Endothelial cell of umbilical vein (primary cell): ENCODE data around the gene ARHGEF39. TPM values are rescaled to one million over a fixed set of nuclear protein-coding genes. Genes with fewer than 3 reads are reported as not detected.

Source experiments
- BruUV-seq: library from RNA; stranded (reverse); fragments of 400-500 nt; replicated peaks from 2 replicates; lab custom pipeline; 2021; lab: Mats Ljungman, UMichigan
- CTCF ChIA-PET: fragments of 300-600, 350-600 bp; sonication (Branson Sonifier 250); formaldehyde crosslinking; loops from one replicate; lab custom pipeline; 2021; ENCODE audit warnings: antibody characterized with exemption, inconsistent platforms; lab: Charles Lee
- POLR2A ChIA-PET: fragments of 300-600, 350-600 bp; sonication (Branson Sonifier 250); formaldehyde crosslinking; loops from one replicate; lab custom pipeline; 2021; ENCODE audit warnings: antibody characterized with exemption, inconsistent platforms; lab: Charles Lee
- DNase-seq: peaks from one replicate; pipeline ENCODE4 v3.0.0-alpha.2; 2011; ENCODE audit warnings: low read depth, low spot score
- FAIRE-seq: peaks from 2 replicates; lab custom pipeline; 2011; peaks lifted over from hg19 to GRCh38; lab: Jason Lieb, UNC
- H2AFZ ChIP-seq: 2 replicates; pipeline ENCODE4 v1.6.0; 2012; ENCODE audit warnings: low read depth, low read length, control low read depth, inconsistent platforms
- H3K27ac ChIP-seq: 2 replicates; pipeline ENCODE4 v1.5.1; 2011; ENCODE audit warnings: low read depth, mild to moderate bottlenecking, control low read depth, low read length, moderate library complexity; ENCODE audit not compliant: insufficient read depth
- H3K27me3 ChIP-seq, 2 experiments: 2 replicates each; pipeline versions ENCODE4 v1.6.0 to v1.6.1; 2011; ENCODE audit warnings: low read length in 2 of 2, mixed read lengths in 1 of 2; ENCODE audit not compliant: control insufficient read depth in 2 of 2, insufficient read depth in 2 of 2
- H3K36me3 ChIP-seq, 2 experiments: 2 replicates in 1 of 2; 3 replicates in 1 of 2; pipeline ENCODE4 v1.5.1; 2011; ENCODE audit warnings: low read length in 2 of 2, mild to moderate bottlenecking in 1 of 2, moderate library complexity in 1 of 2; ENCODE audit not compliant: control insufficient read depth in 2 of 2, insufficient read depth in 2 of 2; ENCODE audit errors: extremely low read depth in 1 of 2
- H3K4me1 ChIP-seq: 3 replicates; pipeline ENCODE4 v1.5.1; 2011; ENCODE audit warnings: mild to moderate bottlenecking, low read length; ENCODE audit not compliant: control insufficient read depth, insufficient read depth; ENCODE audit errors: extremely low read depth
- H3K4me2 ChIP-seq: 2 replicates; pipeline ENCODE4 v1.6.1; 2011; ENCODE audit warnings: low read length, control low read depth, mixed read lengths; ENCODE audit not compliant: insufficient read depth
- H3K4me3 ChIP-seq, 3 experiments: fragments of 200-600 bp in 1 of 3; sonication (generic), shearing (Covaris generic) in 1 of 3; replicated peaks in 1 of 3; 2 replicates each; pipeline ENCODE4 v1.5.1; 2011 to 2016; ENCODE audit warnings: control low read depth in 3 of 3, low read length in 3 of 3, mild to moderate bottlenecking in 2 of 3, inconsistent platforms in 1 of 3, low read depth in 1 of 3, moderate library complexity in 1 of 3; ENCODE audit not compliant: insufficient read depth in 1 of 3
- H3K79me2 ChIP-seq: 2 replicates; pipeline ENCODE4 v1.6.0; 2012; ENCODE audit warnings: low read length, inconsistent platforms; ENCODE audit not compliant: control insufficient read depth, insufficient read depth
- H3K9ac ChIP-seq: replicated peaks from 2 replicates; pipeline ENCODE3; 2011; ENCODE audit warnings: low read length, control low read depth; ENCODE audit not compliant: insufficient read depth; ENCODE audit errors: extremely low read depth
- H3K9me1 ChIP-seq: replicated peaks from 3 replicates; pipeline ENCODE4 v1.6.0; 2011; ENCODE audit warnings: mild to moderate bottlenecking, low read length; ENCODE audit not compliant: control insufficient read depth, insufficient read depth; ENCODE audit errors: extremely low read depth
- H3K9me3 ChIP-seq: replicated peaks from 2 replicates; pipeline ENCODE4 v1.5.1; 2012; ENCODE audit warnings: low read length, inconsistent platforms; ENCODE audit not compliant: control insufficient read depth, insufficient read depth
- H4K20me1 ChIP-seq: replicated peaks from 2 replicates; pipeline ENCODE3; 2011; ENCODE audit warnings: mild to moderate bottlenecking, low read length; ENCODE audit not compliant: control insufficient read depth, insufficient read depth; ENCODE audit errors: extremely low read depth
- GATA2 ChIP-seq: IDR thresholded peaks from 2 replicates; pipeline ENCODE4 v1.7.0; 2011; ENCODE audit warnings: low read depth, mild to moderate bottlenecking, moderate library complexity, mixed read lengths, low read length; ENCODE audit not compliant: insufficient read length, insufficient read depth
- POLR2A ChIP-seq: IDR thresholded peaks from 2 replicates; pipeline ENCODE4 v1.6.1; 2012; ENCODE audit warnings: low read depth, mild to moderate bottlenecking, control low read depth, low read length
- POLR2AphosphoS5 ChIP-seq: IDR thresholded peaks from 2 replicates; pipeline ENCODE4 v1.6.1; 2012; ENCODE audit warnings: low read depth, mild to moderate bottlenecking, control low read depth, low read length, moderate library complexity; ENCODE audit not compliant: insufficient read depth
- dilution Hi-C: fragments of 300-500 bp; cut with MboI; formaldehyde crosslinking; loops from one replicate; pipeline ENCODE4 v1.15.0; 2019; ENCODE audit warnings: low sequenced_read_pairs; ENCODE audit not compliant: extremely low pct_ligation_motif_present
- intact Hi-C: fragments of 100-400 bp; cut with micrococcal nuclease; formaldehyde crosslinking; loops from one replicate; pipeline ENCODE4 v1.10.0; 2022
- polyA plus RNA-seq, 4 experiments: library from polyadenylated mRNA; depleted of rRNA in 3 of 4; stranded (reverse) in 3 of 4; unstranded in 1 of 4; fragments of >200 nt; gene quantifications; 2 replicates each; pipeline versions ENCODE4 v1.2.1 to v1.2.3, GENCODE V29; 2011 to 2012; ENCODE audit warnings: missing spikeins in 1 of 4
- total RNA-seq: library from RNA; stranded (reverse); gene quantifications from 2 replicates; pipeline ENCODE4 v1.2.3, GENCODE V29; 2021

The ARHGEF39 gene
- total and polyA plus RNA-seq, 2 donors (not counting 3 experiments of a cell fraction or from before 2014, with no cell fraction given), result 4.7 to 6.5 TPM

- CTCF ChIA-PET, result interaction anchor here (1.1 to 13.5 kb wide), 7 partner anchors 10 to 86 kb away, joined by 3 to 227 read pairs (median 6); partner anchors contain the start of genes ARHGEF39, CCDC107 and RMRP
- FAIRE-seq, result peak; percentile 83
- Histone ChIP-seq H4K20me1 (no peaks in the 10 kb centered on the region), H3K27me3 (no peaks in the 10 kb centered on the region), H3K4me3 (peak within 1 kb of the TSS; percentile 66 to 82 (median 70)), H3K9me1 (no peaks in the 10 kb centered on the region), H3K27ac (peak within 1 kb of the TSS; percentile 50), H3K36me3 (peaks cover 7 to 11% of the 10 kb centered on the region in 2 experiments), H3K9ac (peak within 1 kb of the TSS; percentile 68), H3K4me1 (peaks cover 28% of the 10 kb centered on the region), H3K79me2 (peaks cover 36% of the 10 kb centered on the region), H3K9me3 (no peaks in the 10 kb centered on the region), H2AFZ (peak within 1 kb of the TSS; percentile 84), H3K4me2 (peak within 1 kb of the TSS; percentile 84)
- intact Hi-C loops, result loop anchor here (1.0 to 2.0 kb wide), 3 partner anchors 31 to 85 kb away; partner anchors contain the start of genes CCDC107, CREB3, RMRP and TESK1
- dilution Hi-C loops, result no loop called here
- TF ChIP-seq POLR2A, result peak; percentile 98
- TF ChIP-seq GATA2, result no peak
- TF ChIP-seq POLR2AphosphoS5, result peak; percentile 97
- BruUV-seq, result TSS peak; percentile 64
- POLR2A ChIA-PET, result interaction anchor here (0.7 to 1.7 kb wide), 6 partner anchors 10 to 28 kb away, joined by 3 to 5 read pairs (median 4); partner anchors contain the start of gene ARHGEF39
- DNase-seq, result peak; percentile 70
Observed at GRCh38 chr9:35689542-35690293, 24.7 kb upstream of the ARHGEF39 start, which contains the start of gene TPM2. Gene TPM2, minus strand, starts transcription at chr9:35689925. Its CDS starts 108 bp downstream, at chr9:35689817.
